CD4-positive, CD25-positive, alpha-beta regulatory T cell (primary cell): Measurements from ENCODE around the gene MAPK4. TPM values are rescaled to one million over a fixed set of nuclear protein-coding genes. Genes with fewer than 3 reads are reported as not detected.

ENCODE experiments used
- polyA plus RNA-seq, 4 donors: library from polyadenylated mRNA; unstranded; fragments of 300-500 nt; fragmentation: Illumina TruSeq; gene quantifications; one replicate each; pipeline ENCODE4 v1.2.3, GENCODE V29; 2021
- total RNA-seq: library from RNA; stranded (reverse); gene quantifications from one replicate; pipeline ENCODE4 v1.2.3, GENCODE V29; 2022

MAPK4 gene
- total and polyA plus RNA-seq, 5 donors from 2014 or later = not detected

Other genes starting within 250 kb of the MAPK4 start
- gene SKA1, start 185.0 kb upstream of the MAPK4 start, total RNA-seq = 2.2 TPM
- gene SKA1, start 185.0 kb upstream of the MAPK4 start, polyA plus RNA-seq = 1 to 10 TPM in 1 of 4 donors, under 1 TPM in 3; 0.10 to 2.0 (median 0.55) TPM